ENCODE results near the gene FCHSD2.
"Not testable (repeated sequence)": the region's sequence is repeated elsewhere in the genome, so short reads cannot be mapped to it uniquely, and the experiment has no call there.

Gene FCHSD2

GRCh38 chr11:73116636-73117035 lies 25.5 kb downstream of the FCHSD2 start:
- no peak for DNase-seq

- no peak for DNase-seq
Observed at GRCh38 chr11:73114835-73115220, 27.3 kb downstream of the FCHSD2 start.

DNA sequence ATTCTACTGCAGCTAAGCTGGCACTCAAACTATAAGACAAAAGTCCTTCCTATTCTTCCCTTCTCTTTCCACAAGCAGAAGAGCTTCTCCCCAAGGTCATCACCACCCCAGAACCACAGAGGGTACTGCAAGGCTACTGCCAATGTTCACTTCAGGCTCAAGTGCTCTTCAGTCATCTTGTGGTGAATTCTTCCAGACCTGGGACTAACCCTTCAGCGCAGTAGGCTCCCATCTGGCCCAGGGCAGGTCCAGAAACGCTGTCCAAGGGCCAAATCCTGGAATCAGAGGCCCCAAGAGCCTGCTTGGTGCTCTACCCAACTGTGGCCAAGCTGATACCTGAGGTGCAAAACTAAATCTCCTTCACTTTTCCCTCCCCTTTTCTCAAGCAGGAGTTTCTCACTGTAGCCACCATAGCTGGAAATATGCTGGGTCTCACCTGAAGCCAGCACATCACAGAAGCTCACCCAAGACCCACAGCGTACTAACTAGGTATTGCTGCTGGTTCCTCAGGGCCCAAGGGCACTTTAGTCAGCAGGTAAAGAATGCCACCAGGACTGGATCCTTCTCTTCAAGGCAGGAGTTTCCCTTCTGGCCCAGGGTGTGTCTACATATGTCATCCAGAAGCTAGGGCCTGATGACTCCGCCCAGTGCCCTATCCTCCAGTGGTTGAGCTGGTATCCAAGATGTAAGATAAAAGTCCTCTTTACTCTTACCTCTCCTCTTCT lies 27.8 kb downstream of the FCHSD2 start:
- no peak for DNase-seq

- DNase-seq, result no peak
Observed at GRCh38 chr11:73113426-73113825, 28.7 kb downstream of the FCHSD2 start.

DNA sequence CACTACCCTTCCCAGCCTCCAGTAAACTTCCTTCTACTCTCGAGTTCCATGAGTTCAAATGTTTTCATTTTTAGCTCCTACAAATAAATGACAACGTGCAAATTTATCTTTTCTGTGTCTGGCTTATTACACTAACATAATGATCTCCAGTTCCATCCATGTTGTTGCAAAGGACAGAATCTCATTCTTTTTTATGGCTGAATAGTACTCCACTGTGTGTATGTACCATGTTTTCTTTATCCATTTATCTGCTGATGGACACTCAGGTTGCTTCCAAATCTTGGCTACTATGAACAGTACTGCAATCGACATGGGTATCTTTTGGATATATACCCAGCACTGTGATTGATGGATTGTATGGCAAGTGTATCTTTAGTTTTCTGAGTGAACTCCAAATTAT lies 34.5 kb downstream of the FCHSD2 start:
- DNase-seq, result no peak

- DNase-seq, result no peak
Observed at GRCh38 chr11:73106347-73106746, 35.8 kb downstream of the FCHSD2 start.

- no peak for DNase-seq
Observed at GRCh38 chr11:73100578-73100977, 41.5 kb downstream of the FCHSD2 start.

DNA sequence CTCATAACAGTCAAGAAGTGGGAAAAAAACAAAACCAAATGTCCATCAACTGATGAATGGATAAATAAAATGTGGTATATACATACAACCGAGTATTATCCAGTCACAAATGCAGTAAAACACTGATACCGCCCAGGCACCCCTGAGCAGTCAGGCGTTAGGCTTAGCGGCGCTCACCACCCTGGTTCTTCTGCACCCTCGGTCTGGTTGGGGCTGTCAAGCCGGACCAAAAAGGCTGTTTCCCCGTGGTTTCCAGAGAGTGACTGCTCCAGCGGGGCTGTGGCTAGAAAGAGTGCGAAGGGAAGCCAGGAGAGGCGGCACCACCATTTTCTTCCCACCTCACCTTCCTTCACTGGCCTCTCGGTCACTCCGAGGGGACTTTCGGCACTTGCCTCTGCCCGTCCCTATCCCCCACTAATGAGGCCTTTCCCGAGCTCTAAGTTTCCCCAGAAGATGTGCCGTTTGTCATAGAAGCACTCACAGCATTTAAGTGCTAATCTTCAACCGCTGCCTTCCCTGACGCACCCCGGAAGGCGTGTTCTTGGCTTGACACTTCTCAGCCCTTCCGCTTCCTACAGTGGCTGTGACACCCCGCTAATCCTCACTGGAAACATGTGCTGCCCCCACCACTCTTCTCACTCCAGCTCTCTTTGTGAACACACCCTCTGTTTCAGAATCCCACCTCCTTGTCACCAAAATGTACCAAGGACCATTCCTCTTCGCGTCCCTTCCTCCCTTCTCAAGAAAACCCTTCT lies 42.4 kb downstream of the FCHSD2 start:
- DNase-seq, result no peak

GRCh38 chr11:73095613-73096012 lies 46.5 kb downstream of the FCHSD2 start:
- DNase-seq, result no peak

GRCh38 chr11:73091521-73092305 lies 50.4 kb downstream of the FCHSD2 start:
- no peak for DNase-seq

- no peak for DNase-seq
Observed at GRCh38 chr11:73087730-73088129, 54.4 kb downstream of the FCHSD2 start.

- DNase-seq, result no peak
Observed at GRCh38 chr11:73085189-73085875, 56.8 kb downstream of the FCHSD2 start.

- DNase-seq, result no peak
Observed at GRCh38 chr11:73078631-73079030, 63.5 kb downstream of the FCHSD2 start.

- DNase-seq, result no peak
Observed at GRCh38 chr11:73077454-73077853, 64.7 kb downstream of the FCHSD2 start.

- no peak for DNase-seq
Observed at GRCh38 chr11:73074319-73074718, 67.8 kb downstream of the FCHSD2 start.

- DNase-seq, result no peak
Observed at GRCh38 chr11:73072935-73073481, 69.1 kb downstream of the FCHSD2 start.

DNA sequence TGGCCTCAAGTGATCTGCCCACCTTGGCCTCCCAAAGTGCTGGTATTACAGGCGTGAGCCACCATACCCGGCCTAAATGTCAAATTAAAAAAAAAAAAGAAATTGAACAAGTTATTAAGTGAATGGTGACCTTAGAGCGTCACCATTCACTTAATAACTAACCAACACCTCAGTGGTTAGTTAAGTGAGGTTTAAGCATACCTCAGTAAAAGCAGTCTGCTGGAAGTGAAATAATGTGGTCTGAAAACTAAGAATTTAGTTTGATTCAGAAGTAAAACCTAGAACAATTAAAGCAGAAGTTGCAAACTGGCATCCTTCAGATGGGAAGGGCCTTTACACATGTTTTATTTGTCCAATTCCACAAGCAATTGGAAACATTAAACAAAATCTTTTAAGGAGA lies 71.5 kb downstream of the FCHSD2 start:
- no peak for DNase-seq

DNA sequence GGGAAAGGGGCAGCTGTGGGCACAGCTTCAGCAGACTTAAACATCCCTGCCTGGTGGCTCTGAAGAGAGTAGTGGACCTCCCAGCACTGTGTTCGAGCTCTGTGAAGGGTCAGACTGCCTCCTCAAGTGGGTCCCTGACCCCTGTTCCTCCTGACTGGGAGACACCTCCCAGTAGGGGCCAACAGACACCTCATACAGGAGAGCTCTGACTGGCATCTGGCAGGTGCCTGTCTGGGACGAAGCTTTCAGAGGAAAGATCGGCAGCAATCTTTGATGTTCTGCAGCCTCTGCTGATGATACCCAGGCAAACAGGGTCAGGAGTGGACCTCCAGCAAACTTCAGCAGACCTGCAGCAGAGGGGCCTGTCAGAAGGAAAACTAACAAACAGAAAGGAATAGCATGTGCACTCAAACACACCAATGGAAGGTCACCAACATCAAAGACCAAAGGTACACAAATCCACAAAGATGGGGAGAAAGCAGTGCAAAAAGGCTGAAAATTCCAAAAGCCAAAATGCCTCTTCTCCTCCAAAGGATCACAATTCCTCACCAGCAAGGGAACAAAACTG lies 80.2 kb downstream of the FCHSD2 start:
- DNase-seq, result not testable (repeated sequence)

DNA sequence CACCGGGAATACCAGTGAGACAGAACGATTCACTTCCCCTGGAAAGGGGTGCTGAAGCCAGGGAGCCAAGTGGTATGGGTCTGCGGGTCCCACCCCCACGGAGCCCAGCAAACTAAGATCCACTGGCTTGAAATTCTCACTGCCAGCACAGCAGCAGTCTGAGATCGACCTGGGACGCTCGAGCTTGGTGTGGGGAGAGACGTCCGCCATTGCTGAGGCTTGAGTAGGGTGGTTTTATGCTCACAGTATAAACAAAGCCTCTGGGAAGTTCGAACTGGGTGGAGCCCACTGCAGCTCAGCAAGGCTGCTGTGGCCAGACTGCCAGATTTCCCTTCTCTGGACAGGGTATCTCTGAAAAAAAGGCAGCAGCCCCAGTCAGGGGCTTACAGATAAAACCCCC lies 80.7 kb downstream of the FCHSD2 start:
- DNase-seq, result not testable (repeated sequence)

DNA sequence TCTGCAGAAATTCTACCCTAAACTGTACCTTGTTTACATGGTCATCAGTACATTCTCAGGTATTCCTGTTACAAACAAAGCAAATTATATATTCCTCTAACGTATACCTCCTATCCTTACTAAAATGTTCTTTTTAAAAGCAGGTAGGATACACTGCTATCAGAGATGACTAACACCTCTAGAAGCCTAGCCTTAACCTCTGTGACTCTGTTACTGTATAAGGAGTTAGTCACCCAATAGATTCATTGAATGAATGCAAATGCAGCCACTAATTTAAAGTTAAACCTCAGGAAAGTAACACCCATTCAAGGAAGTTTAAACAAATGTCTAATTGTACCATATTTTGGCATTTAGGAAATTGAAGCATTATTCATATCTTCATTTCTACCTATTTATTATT lies 82.2 kb downstream of the FCHSD2 start:
- no peak for DNase-seq

DNA sequence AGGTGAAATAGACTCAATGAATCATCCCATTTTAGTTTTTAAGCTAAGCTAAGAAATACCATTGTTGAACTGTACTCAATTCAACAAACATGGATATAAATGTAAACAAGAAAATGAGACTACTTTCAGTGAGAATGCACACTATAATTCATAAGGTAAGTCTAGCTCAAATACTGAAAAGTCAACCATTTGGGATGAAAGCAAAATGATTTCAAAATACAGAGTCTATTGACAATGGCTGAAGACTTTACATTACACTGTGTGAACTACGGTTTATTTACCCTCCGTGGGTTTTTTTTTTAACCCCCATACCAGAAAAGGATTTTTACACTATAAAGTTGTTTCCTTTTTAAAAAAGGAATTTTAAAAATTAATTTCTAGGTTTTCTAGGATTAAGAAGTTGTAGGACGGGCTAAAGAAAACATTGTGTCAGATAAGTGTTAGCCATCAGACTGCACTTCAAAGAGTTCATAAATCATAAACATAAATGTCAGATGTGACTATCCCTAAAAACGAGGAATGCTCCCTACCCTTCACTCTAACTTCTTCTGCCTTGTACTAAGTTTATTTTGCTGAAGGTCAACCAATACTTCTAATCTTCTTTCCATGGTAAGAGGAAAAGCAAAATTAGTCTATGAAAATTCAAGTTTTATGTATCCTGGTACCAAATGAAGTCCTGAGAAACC lies 83.0 kb downstream of the FCHSD2 start:
- DNase-seq, result no peak

Data from right forelimb (tissue), 1 donor.